Measurements from ENCODE around the gene LKAAEAR1.
"Not testable (repeated sequence)": the region's sequence is repeated elsewhere in the genome, so short reads cannot be mapped to it uniquely, and the experiment has no call there.

Gene LKAAEAR1

GRCh38 chr20:64121586-64121985, 37.4 kb upstream of the LKAAEAR1 start:
- no peak for TF ChIP-seq CTCF (conservative IDR thresholded peaks at IDR 0.05; ENCODE audit: control insufficient read depth, insufficient read depth, low read depth, low read length)
- no peak overlapping the region for H3K4me3 ChIP-seq (ENCODE audit: control insufficient read depth, low read depth, low read length)
- no peak for DNase-seq (ENCODE audit: low read depth)

GRCh38 chr20:64119681-64120341, 35.6 kb upstream of the LKAAEAR1 start:
- H3K4me3 ChIP-seq (ENCODE audit: control insufficient read depth, low read depth, low read length), result no peak overlapping the region
- DNase-seq (ENCODE audit: low read depth), result peak; percentile 3
- TF ChIP-seq CTCF (conservative IDR thresholded peaks at IDR 0.05; ENCODE audit: control insufficient read depth, insufficient read depth, low read depth, low read length), result no peak

- DNase-seq (ENCODE audit: low read depth), result no peak
- H3K4me3 ChIP-seq (ENCODE audit: control insufficient read depth, low read depth, low read length), result no peak overlapping the region
- no peak for TF ChIP-seq CTCF (conservative IDR thresholded peaks at IDR 0.05; ENCODE audit: control insufficient read depth, insufficient read depth, low read depth, low read length)
Measured at GRCh38 chr20:64119301-64119680, 35.1 kb upstream of the LKAAEAR1 start.

- not testable (repeated sequence) for DNase-seq (ENCODE audit: low read depth); H3K4me3 ChIP-seq (ENCODE audit: control insufficient read depth, low read depth, low read length)
Measured at GRCh38 chr20:64117432-64117777, 33.2 kb upstream of the LKAAEAR1 start.

- DNase-seq (ENCODE audit: low read depth), result no peak
- no peak overlapping the region for H3K4me3 ChIP-seq (ENCODE audit: control insufficient read depth, low read depth, low read length)
- TF ChIP-seq CTCF (conservative IDR thresholded peaks at IDR 0.05; ENCODE audit: control insufficient read depth, insufficient read depth, low read depth, low read length), result no peak
Measured at GRCh38 chr20:64116541-64117431, 32.6 kb upstream of the LKAAEAR1 start.

GRCh38 chr20:64116016-64116415, 31.8 kb upstream of the LKAAEAR1 start:
- no peak for TF ChIP-seq CTCF (conservative IDR thresholded peaks at IDR 0.05; ENCODE audit: control insufficient read depth, insufficient read depth, low read depth, low read length)
- DNase-seq (ENCODE audit: low read depth), result no peak
- no peak overlapping the region for H3K4me3 ChIP-seq (ENCODE audit: control insufficient read depth, low read depth, low read length)

GRCh38 chr20:64115171-64115911, 31.1 kb upstream of the LKAAEAR1 start:
- no peak overlapping the region for H3K4me3 ChIP-seq (ENCODE audit: control insufficient read depth, low read depth, low read length)
- TF ChIP-seq CTCF (conservative IDR thresholded peaks at IDR 0.05; ENCODE audit: control insufficient read depth, insufficient read depth, low read depth, low read length), result no peak
- no peak for DNase-seq (ENCODE audit: low read depth)
